RWPE2 (cell line): ENCODE results near the gene PGBD5.

Source experiments
- ATAC-seq: fragments of 200-7000 bp; cut with Tn5 transposase; 3 replicates; pipeline ENCODE4 v1.9.1; 2021; ENCODE audit warnings: low read depth
- DNase-seq: peaks from one replicate; pipeline ENCODE4 v3.0.0-alpha.2; 2020; ENCODE audit warnings: low spot score
- H3K27ac ChIP-seq: fragments of 450-650 bp; 2 replicates; pipeline ENCODE4 v1.5.1; 2017; ENCODE audit warnings: mild to moderate bottlenecking; ENCODE audit not compliant: poor library complexity, severe bottlenecking
- H3K27me3 ChIP-seq: fragments of 250-450 bp; sonication (Bioruptor Pico); 2 replicates; pipeline ENCODE4 v1.5.1; 2021; ENCODE audit warnings: mild to moderate bottlenecking, moderate library complexity; ENCODE audit not compliant: insufficient read depth, poor library complexity, severe bottlenecking
- H3K36me3 ChIP-seq: fragments of 250-450 bp; sonication (Bioruptor Pico); 2 replicates; pipeline ENCODE4 v1.5.1; 2020; ENCODE audit warnings: low read depth, mild to moderate bottlenecking, moderate library complexity
- H3K4me1 ChIP-seq: fragments of 250-450 bp; sonication (Bioruptor Pico); 2 replicates; pipeline ENCODE4 v1.5.1; 2021; ENCODE audit warnings: mild to moderate bottlenecking, moderate library complexity; ENCODE audit not compliant: insufficient read depth, poor library complexity, severe bottlenecking
- H3K4me3 ChIP-seq: fragments of 250-450 bp; sonication (Bioruptor Pico); 2 replicates; pipeline ENCODE4 v1.5.1; 2021; ENCODE audit warnings: mild to moderate bottlenecking, moderate library complexity; ENCODE audit not compliant: severe bottlenecking
- H3K9me3 ChIP-seq: fragments of 250-450 bp; sonication (Bioruptor Pico); 2 replicates; pipeline ENCODE4 v1.5.1; 2021; ENCODE audit warnings: mild to moderate bottlenecking, moderate library complexity; ENCODE audit not compliant: severe bottlenecking
- CTCF ChIP-seq: fragments of 450-650 bp; IDR thresholded peaks from one replicate; pipeline ENCODE4 v1.5.1; 2017; ENCODE audit warnings: mild to moderate bottlenecking, moderate library complexity; ENCODE audit not compliant: poor library complexity, severe bottlenecking

The PGBD5 gene

GRCh38 chr1:230278871-230279582 lies 147.1 kb downstream of the PGBD5 start:
- H3K4me3 ChIP-seq: no peak overlapping the region
- no peak overlapping the region for H3K27ac ChIP-seq
- peaks cover 12% of the 10 kb centered on the region for H3K36me3 ChIP-seq
- no peak for TF ChIP-seq CTCF
- no peaks in the 10 kb centered on the region for H3K27me3 ChIP-seq
- no peaks in the 10 kb centered on the region for H3K4me1 ChIP-seq
- DNase-seq (no peak), ATAC-seq (no peak)
- no peaks in the 10 kb centered on the region for H3K9me3 ChIP-seq

- no peaks in the 10 kb centered on the region for H3K27me3 ChIP-seq
- peaks cover 12% of the 10 kb centered on the region for H3K36me3 ChIP-seq
- H3K4me3 ChIP-seq: no peak overlapping the region
- DNase-seq: no peak
- no peaks in the 10 kb centered on the region for H3K9me3 ChIP-seq
- no peak for TF ChIP-seq CTCF
- H3K4me1 ChIP-seq: no peaks in the 10 kb centered on the region
- no peak overlapping the region for H3K27ac ChIP-seq
- ATAC-seq: no peak
Measured at GRCh38 chr1:230278376-230278775, 147.8 kb downstream of the PGBD5 start.

GRCh38 chr1:230277201-230278025 lies 148.7 kb downstream of the PGBD5 start:
- H3K27me3 ChIP-seq: no peaks in the 10 kb centered on the region
- H3K4me1 ChIP-seq: no peaks in the 10 kb centered on the region
- peaks cover 12% of the 10 kb centered on the region for H3K36me3 ChIP-seq
- H3K9me3 ChIP-seq: no peaks in the 10 kb centered on the region
- H3K4me3 ChIP-seq: no peak overlapping the region
- no peak for ATAC-seq
- no peak for TF ChIP-seq CTCF
- DNase-seq: no peak
- H3K27ac ChIP-seq: no peak overlapping the region

- DNase-seq (no peak), ATAC-seq (no peak)
- no peak overlapping the region for H3K4me3 ChIP-seq
- H3K27me3 ChIP-seq: no peaks in the 10 kb centered on the region
- H3K27ac ChIP-seq: no peak overlapping the region
- no peaks in the 10 kb centered on the region for H3K4me1 ChIP-seq
- no peak for TF ChIP-seq CTCF
- H3K9me3 ChIP-seq: no peaks in the 10 kb centered on the region
- H3K36me3 ChIP-seq: peaks cover 12% of the 10 kb centered on the region
Measured at GRCh38 chr1:230276401-230276800, 149.7 kb downstream of the PGBD5 start.
